Activated naive CD8-positive, alpha-beta T cell (primary cell): ENCODE results near the gene AGK.
"Not testable (repeated sequence)": the region's sequence is repeated elsewhere in the genome, so short reads cannot be mapped to it uniquely, and the experiment has no call there.

ENCODE experiments used
- H3K27ac Mint-ChIP-seq: one replicate; pipeline ENCODE4 v1.8.0; 2021; ENCODE audit warnings: mixed read lengths
- H3K27me3 Mint-ChIP-seq: one replicate; pipeline ENCODE4 v1.8.0; 2021; ENCODE audit warnings: mixed read lengths
- H3K36me3 Mint-ChIP-seq: one replicate; pipeline ENCODE4 v1.8.0; 2021; ENCODE audit warnings: mixed read lengths
- H3K4me1 Mint-ChIP-seq: one replicate; pipeline ENCODE4 v1.8.0; 2021; ENCODE audit warnings: low read depth, mixed read lengths
- H3K4me3 Mint-ChIP-seq: one replicate; pipeline ENCODE4 v1.8.0; 2021; ENCODE audit warnings: mild to moderate bottlenecking, mixed read lengths
- H3K9me3 Mint-ChIP-seq: one replicate; pipeline ENCODE4 v1.8.0; 2021; ENCODE audit warnings: low read depth, mixed read lengths

Gene AGK

DNA sequence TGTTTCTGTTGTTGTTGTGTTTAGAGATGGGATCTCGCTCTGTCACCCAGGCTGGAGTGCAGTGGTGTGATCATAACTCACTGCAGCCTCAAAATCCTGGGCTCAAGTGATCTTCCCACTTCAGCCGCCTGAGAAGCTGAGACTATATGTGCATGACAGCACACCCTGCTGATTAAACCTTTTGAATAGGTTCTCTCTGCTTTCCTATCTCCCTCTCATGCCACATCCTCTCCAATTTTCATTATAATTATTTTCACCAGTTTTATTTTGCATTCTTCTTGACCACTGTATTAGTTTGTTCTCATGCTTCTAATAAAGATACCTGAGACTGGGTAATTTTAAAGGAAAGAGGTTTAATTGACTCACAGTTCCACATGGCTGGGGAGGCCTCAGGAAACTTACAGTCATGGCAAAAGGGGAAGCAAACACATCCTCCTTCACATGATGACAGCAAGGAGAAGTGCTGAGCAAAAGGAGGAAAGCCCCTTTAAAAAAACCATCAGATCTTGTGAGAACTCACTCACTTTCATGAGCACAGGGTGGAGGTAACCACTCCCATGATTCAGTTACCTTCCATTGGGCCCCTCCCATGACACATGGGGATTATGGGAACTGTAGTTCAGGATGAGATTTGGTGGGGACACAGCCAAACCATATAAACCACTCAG lies 12.9 kb downstream of the AGK start:
- H3K36me3 Mint-ChIP-seq: peaks cover 53% of the 10 kb centered on the region
- peaks cover 61% of the 10 kb centered on the region for H3K4me1 Mint-ChIP-seq
- peak overlapping the region; percentile 91 for H3K27ac Mint-ChIP-seq
- no peaks in the 10 kb centered on the region for H3K27me3 Mint-ChIP-seq
- peak overlapping the region; percentile 46 for H3K4me3 Mint-ChIP-seq
- H3K9me3 Mint-ChIP-seq: peaks cover 6% of the 10 kb centered on the region

DNA sequence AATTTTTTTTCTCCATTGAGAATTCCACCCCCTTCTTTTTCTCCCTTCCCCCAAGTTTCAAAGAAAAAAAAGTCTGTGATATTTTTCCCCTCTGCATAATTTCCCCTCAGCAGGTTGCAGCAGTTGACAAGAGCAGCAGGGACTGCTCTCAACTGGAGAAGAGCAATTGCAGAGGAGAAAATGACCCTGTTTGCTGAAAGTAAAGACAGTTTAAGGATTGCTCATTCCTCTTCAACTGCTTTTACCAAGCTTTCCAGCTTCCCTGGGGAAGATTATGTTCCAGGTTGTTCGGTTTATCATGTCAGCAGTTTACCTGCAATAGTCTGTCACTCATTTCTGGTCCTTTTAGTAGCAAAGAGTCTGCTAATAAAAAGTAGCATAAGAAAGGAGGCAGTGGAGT lies 16.2 kb downstream of the AGK start:
- Mint-ChIP-seq H3K36me3 (peaks cover 53% of the 10 kb centered on the region), H3K27me3 (no peaks in the 10 kb centered on the region), H3K4me3 (no peak overlapping the region), H3K9me3 (peaks cover 6% of the 10 kb centered on the region), H3K4me1 (peaks cover 50% of the 10 kb centered on the region), H3K27ac (no peak overlapping the region)

DNA sequence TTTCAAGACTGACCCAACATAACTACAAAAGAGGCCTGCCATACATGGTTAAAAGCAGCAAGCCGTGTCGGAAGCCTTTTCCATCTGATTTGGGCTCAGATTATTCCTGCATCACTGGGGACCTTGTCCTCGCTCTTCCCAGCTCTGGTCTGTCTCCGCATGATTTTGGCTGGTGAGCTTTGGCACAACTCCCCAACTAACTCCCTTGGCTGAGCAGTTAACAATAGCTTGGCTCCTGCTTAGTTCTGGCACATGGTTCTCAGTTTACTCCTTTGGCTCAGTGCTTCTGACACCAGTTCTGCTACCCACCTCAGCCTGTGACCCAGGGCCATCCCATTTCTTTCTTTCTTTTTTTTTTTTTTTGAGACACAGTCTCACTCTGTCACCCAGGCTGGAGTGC lies 17.0 kb downstream of the AGK start:
- Mint-ChIP-seq H3K36me3 (peaks cover 51% of the 10 kb centered on the region), H3K27ac (no peak overlapping the region), H3K9me3 (peaks cover 6% of the 10 kb centered on the region), H3K27me3 (no peaks in the 10 kb centered on the region), H3K4me1 (peaks cover 49% of the 10 kb centered on the region), H3K4me3 (no peak overlapping the region)

DNA sequence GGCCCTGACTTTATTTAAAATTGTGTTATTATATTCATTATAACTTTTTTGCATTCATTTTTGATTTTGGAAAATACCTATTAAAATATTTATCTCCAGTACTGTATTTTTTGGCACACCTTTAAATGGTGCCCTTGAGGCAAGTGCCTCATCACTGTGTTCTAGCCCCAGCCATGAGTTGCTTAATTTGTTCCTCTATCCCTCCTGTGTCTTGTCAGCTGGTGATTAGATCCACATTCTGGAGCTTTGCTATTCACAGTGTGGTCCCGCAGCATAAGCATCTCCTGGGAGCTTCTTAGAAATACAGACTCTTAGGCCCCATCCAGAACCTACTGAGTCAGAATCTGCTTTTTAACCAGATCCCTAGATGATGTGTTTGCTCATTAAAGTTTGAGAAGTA lies 19.8 kb downstream of the AGK start:
- H3K36me3 Mint-ChIP-seq: peaks cover 57% of the 10 kb centered on the region
- no peak overlapping the region for H3K4me3 Mint-ChIP-seq
- H3K27me3 Mint-ChIP-seq: no peaks in the 10 kb centered on the region
- no peak overlapping the region for H3K27ac Mint-ChIP-seq
- H3K4me1 Mint-ChIP-seq: peaks cover 29% of the 10 kb centered on the region
- peaks cover 13% of the 10 kb centered on the region for H3K9me3 Mint-ChIP-seq

DNA sequence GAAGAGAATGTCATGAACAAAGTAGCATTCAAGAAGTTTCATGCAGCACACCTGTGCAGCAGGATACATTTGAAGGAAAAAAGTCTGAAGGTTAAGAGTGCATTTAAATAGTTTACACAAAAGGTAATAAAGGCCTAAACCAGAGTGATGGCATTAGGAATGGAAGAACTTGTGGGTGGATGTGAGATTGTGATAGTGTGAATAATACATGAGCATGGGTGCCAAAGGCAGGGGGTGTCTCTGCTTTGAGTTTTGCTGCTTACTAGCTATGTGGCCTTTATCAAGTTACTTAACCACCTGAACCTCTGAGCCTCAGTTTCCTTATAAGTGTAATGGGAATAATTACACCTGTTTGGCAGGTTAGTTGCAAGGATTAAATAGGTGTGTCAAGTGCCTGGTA lies 21.0 kb downstream of the AGK start:
- H3K4me1 Mint-ChIP-seq: peaks cover 22% of the 10 kb centered on the region
- no peaks in the 10 kb centered on the region for H3K27me3 Mint-ChIP-seq
- peak overlapping the region; percentile 68 for H3K4me3 Mint-ChIP-seq
- H3K36me3 Mint-ChIP-seq: peaks cover 54% of the 10 kb centered on the region
- H3K27ac Mint-ChIP-seq: peak overlapping the region; percentile 51
- peaks cover 18% of the 10 kb centered on the region for H3K9me3 Mint-ChIP-seq

DNA sequence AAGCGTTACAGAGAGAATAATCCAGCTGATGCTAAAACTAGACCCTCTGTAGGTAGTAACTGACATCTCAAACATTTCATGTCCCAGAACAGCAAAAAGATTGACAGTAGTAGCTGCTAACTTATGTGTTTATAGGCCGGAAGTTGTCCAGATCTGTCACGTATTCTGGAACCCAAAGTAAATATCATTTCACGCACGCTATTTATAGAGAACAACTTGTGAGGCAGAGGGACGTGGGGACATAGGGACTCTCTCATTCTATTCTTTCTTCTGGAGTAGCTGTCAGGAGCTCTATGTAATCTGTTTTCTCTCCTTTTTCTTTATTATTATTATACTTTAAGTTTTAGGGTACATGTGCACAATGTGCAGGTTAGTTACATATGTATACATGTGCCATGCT lies 22.3 kb downstream of the AGK start:
- no peak overlapping the region for H3K27ac Mint-ChIP-seq
- H3K9me3 Mint-ChIP-seq: peaks cover 18% of the 10 kb centered on the region
- H3K4me3 Mint-ChIP-seq: no peak overlapping the region
- H3K36me3 Mint-ChIP-seq: peaks cover 50% of the 10 kb centered on the region
- H3K4me1 Mint-ChIP-seq: peaks cover 19% of the 10 kb centered on the region
- no peaks in the 10 kb centered on the region for H3K27me3 Mint-ChIP-seq

GRCh38 chr7:141575164-141575563 lies 24.0 kb downstream of the AGK start:
- H3K27me3 Mint-ChIP-seq: no peaks in the 10 kb centered on the region
- no peak overlapping the region for H3K27ac Mint-ChIP-seq
- peaks cover 19% of the 10 kb centered on the region for H3K4me1 Mint-ChIP-seq
- H3K4me3 Mint-ChIP-seq: no peak overlapping the region
- peaks cover 18% of the 10 kb centered on the region for H3K9me3 Mint-ChIP-seq
- H3K36me3 Mint-ChIP-seq: peaks cover 47% of the 10 kb centered on the region

DNA sequence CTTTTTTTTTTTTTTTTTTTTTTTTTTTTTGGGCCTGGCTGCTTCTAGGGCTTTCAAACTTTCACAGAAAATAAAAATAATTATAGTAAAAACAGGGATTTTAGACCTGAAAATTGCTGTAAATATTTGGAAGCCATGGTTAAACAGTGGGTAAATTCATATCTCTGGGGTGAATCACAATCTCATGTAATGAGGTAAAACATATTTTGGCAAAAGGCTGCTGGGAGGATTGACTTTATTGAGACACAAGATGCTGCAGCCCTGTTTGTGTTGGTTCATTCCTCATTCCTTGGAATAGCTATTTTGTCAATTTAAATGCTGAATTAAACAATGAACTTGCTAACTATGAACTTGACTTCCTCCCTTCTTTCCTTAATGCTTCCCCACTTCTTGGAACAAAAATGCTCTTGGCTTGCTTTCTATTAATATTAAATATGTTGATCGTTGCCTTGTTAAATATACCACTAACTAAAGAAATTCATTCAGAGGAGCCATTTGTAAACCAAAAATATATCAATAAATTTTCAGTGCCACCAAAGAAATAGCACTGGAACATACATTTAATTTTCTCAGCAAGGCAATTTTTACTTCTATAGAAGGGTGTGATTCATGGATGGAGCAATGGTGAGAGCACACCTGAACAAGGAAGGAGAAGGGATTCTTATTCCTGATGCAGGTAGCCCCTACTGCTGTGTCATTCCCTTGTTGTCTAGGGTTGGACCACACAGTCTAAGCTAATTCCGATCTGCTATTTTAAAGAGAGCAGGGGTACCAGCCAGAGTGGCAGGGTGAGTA lies 24.6 kb downstream of the AGK start:
- H3K4me1 Mint-ChIP-seq: peaks cover 19% of the 10 kb centered on the region

DNA sequence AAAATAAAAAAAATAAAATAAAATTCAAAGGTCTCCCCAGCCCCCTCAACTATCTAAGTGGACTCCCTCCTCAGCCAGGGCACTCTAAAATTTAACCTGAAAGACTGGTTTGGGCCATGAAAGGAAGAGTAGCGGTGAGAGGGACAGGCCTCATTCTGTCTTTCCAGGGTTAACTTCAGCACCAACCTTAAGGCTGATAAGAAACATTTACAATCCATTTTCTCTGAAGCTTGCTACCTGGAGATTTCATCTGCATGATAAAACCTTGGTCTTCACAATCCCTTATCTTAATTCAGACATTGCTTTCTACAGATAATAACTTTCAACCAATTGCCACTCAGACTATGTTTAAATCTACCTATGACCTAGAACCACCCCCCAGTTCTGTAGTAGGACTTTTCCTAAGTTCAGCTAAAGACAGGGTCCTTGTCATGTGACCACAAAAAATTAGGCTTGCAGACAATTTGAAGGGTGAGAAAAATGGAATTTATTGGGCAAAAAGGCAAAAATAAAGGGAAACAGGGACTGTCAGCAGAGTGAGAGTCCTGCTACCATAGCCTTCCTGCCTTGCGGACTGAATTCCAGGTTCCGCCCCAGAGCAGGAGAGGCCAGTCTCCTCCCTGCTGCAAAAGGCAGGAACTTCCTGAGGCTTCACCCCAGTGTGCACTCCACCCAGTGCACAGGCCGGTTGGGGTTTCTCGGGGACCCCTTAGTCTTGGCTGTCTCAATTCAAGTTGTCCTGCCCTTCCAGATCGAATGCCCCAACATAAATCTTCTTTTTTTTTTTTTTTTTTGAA lies 26.0 kb downstream of the AGK start:
- no peak overlapping the region for H3K4me3 Mint-ChIP-seq
- peaks cover 7% of the 10 kb centered on the region for H3K4me1 Mint-ChIP-seq
- H3K27ac Mint-ChIP-seq: no peak overlapping the region
- peaks cover 34% of the 10 kb centered on the region for H3K36me3 Mint-ChIP-seq
- H3K9me3 Mint-ChIP-seq: peaks cover 18% of the 10 kb centered on the region
- H3K27me3 Mint-ChIP-seq: no peaks in the 10 kb centered on the region

More for the DNA sequence above, 24.6 kb downstream of the AGK start:
- Mint-ChIP-seq H3K27me3 (no peaks in the 10 kb centered on the region), H3K4me3 (peak overlapping the region; percentile 15), H3K9me3 (peaks cover 18% of the 10 kb centered on the region), H3K27ac (no peak overlapping the region), H3K36me3 (peaks cover 45% of the 10 kb centered on the region)

DNA sequence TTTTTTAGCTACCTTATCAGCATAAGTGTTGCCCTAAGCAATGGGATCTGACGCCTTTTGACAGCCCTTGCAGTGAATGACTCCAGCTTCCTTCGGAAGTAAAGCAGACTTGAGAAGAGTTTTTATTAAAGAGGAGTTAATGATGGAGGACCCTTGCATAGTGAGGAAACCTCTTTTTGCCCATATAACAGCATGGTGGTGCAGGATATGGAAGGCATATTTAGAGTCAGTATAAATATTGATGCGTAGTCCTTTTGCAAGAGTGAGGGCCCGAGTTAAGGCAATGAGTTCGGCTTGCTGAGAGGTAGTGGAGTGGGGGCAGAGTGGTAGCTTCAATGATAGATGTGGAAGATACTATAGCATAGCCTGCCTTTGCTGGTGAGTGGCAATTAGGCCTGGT lies 28.7 kb downstream of the AGK start:
- H3K4me1 Mint-ChIP-seq: peaks cover 17% of the 10 kb centered on the region
- not testable (repeated sequence) for H3K27ac Mint-ChIP-seq, H3K27me3 Mint-ChIP-seq, H3K4me3 Mint-ChIP-seq
- H3K9me3 Mint-ChIP-seq: peaks cover 12% of the 10 kb centered on the region
- H3K36me3 Mint-ChIP-seq: peaks cover 33% of the 10 kb centered on the region

GRCh38 chr7:141582063-141582462 lies 30.9 kb downstream of the AGK start:
- H3K9me3 Mint-ChIP-seq, H3K4me3 Mint-ChIP-seq, H3K27me3 Mint-ChIP-seq: not testable (repeated sequence)
- Mint-ChIP-seq H3K4me1 (peaks cover 38% of the 10 kb centered on the region), H3K27ac (peak overlapping the region; percentile 55), H3K36me3 (peaks cover 24% of the 10 kb centered on the region)

GRCh38 chr7:141584935-141585334 lies 33.7 kb downstream of the AGK start:
- Mint-ChIP-seq H3K27me3 (no peaks in the 10 kb centered on the region), H3K4me1 (peaks cover 45% of the 10 kb centered on the region), H3K36me3 (peaks cover 34% of the 10 kb centered on the region), H3K9me3 (no peaks in the 10 kb centered on the region), H3K4me3 (no peak overlapping the region), H3K27ac (peak overlapping the region; percentile 94)

GRCh38 chr7:141585592-141586510 lies 34.6 kb downstream of the AGK start:
- peak overlapping the region; percentile 94 for H3K27ac Mint-ChIP-seq
- peak overlapping the region; percentile 59 for H3K4me3 Mint-ChIP-seq
- peaks cover 48% of the 10 kb centered on the region for H3K4me1 Mint-ChIP-seq
- H3K36me3 Mint-ChIP-seq: peaks cover 37% of the 10 kb centered on the region
- no peaks in the 10 kb centered on the region for H3K27me3 Mint-ChIP-seq
- no peaks in the 10 kb centered on the region for H3K9me3 Mint-ChIP-seq

DNA sequence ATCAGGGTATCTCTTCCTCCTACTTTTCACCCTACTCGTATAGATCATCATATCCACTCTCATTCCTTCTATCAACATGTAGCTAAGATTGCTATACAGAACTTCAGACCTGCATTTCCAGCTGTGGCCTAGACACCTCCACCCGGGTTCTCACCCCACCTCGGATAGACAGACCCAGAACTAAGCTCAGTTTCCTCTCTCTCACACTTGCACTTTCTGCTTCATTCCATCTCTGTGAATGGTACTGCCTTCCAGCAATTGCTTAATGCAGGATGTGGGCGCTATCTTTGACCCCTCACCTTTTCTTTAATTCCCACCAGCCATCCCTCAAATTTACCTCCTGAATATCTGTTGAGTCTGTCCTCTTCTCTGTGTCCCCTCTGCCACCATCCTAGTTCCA lies 35.7 kb downstream of the AGK start:
- peaks cover 48% of the 10 kb centered on the region for H3K4me1 Mint-ChIP-seq
- no peaks in the 10 kb centered on the region for H3K9me3 Mint-ChIP-seq
- H3K27me3 Mint-ChIP-seq: no peaks in the 10 kb centered on the region
- H3K27ac Mint-ChIP-seq: peak overlapping the region; percentile 94
- H3K36me3 Mint-ChIP-seq: peaks cover 37% of the 10 kb centered on the region
- peak overlapping the region; percentile 36 for H3K4me3 Mint-ChIP-seq
